Thyroid gland (tissue), 4 donors: ENCODE data around the gene LAIR2.

Experiments
- POLR2A ChIP-seq, 2 donors: fragments of 450-650 bp; IDR thresholded peaks; one replicate each; pipeline ENCODE4 v1.6.1; 2017; ENCODE audit warnings: antibody characterized with exemption in 2 of 2, mild to moderate bottlenecking in 2 of 2, moderate library complexity in 1 of 2
- TF ChIP-seq, protein P1 (sequence below), 6 experiments: fragments of 200-600 bp in 3 of 6; fragments of 450-650 bp in 3 of 6; sonication (generic) in 3 of 6; IDR thresholded peaks; one replicate each; pipeline ENCODE4 v1.5.1; 2016 to 2019; ENCODE audit warnings: antibody characterized with exemption in 6 of 6, mild to moderate bottlenecking in 2 of 6, inconsistent platforms in 1 of 6, moderate library complexity in 1 of 6

DNA sequence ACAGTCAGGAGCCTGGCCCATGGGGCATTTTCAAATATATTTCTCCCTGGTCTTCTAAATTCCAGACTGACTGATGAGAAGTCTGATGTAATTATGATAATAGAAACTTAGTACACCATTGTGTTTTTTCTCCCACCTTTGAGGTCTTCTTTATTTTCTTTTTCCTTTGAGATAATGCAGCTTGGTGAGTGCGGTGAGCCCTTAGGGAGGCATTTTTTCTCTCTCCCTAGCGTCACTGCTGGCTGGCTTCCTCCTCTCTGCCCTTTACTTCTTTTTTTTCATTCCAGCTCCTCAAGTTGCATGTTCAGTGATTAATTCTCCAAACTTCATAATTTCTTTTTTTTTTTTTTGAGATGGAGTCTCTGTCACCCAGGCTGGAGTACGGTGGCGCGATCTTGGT lies 16.8 kb upstream of the LAIR2 start:
- TF ChIP-seq, protein P1, sequence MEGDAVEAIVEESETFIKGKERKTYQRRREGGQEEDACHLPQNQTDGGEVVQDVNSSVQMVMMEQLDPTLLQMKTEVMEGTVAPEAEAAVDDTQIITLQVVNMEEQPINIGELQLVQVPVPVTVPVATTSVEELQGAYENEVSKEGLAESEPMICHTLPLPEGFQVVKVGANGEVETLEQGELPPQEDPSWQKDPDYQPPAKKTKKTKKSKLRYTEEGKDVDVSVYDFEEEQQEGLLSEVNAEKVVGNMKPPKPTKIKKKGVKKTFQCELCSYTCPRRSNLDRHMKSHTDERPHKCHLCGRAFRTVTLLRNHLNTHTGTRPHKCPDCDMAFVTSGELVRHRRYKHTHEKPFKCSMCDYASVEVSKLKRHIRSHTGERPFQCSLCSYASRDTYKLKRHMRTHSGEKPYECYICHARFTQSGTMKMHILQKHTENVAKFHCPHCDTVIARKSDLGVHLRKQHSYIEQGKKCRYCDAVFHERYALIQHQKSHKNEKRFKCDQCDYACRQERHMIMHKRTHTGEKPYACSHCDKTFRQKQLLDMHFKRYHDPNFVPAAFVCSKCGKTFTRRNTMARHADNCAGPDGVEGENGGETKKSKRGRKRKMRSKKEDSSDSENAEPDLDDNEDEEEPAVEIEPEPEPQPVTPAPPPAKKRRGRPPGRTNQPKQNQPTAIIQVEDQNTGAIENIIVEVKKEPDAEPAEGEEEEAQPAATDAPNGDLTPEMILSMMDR (IDR thresholded peaks at IDR 0.05) = no peak
- TF ChIP-seq POLR2A (IDR thresholded peaks at IDR 0.05) = no peak
